HG03469 (cell line): ENCODE measurements around the gene YWHAH.
"Not testable (repeated sequence)": the region's sequence is repeated elsewhere in the genome, so short reads cannot be mapped to it uniquely, and the experiment has no call there.

Experiments used
- ATAC-seq: cut with Tn5 transposase; IDR thresholded peaks from one replicate; pipeline ENCODE4 v1.9.1; 2021; ENCODE audit warnings: mild to moderate bottlenecking, moderate library complexity, moderate number of reproducible peaks; ENCODE audit not compliant: unreplicated experiment

YWHAH gene

DNA sequence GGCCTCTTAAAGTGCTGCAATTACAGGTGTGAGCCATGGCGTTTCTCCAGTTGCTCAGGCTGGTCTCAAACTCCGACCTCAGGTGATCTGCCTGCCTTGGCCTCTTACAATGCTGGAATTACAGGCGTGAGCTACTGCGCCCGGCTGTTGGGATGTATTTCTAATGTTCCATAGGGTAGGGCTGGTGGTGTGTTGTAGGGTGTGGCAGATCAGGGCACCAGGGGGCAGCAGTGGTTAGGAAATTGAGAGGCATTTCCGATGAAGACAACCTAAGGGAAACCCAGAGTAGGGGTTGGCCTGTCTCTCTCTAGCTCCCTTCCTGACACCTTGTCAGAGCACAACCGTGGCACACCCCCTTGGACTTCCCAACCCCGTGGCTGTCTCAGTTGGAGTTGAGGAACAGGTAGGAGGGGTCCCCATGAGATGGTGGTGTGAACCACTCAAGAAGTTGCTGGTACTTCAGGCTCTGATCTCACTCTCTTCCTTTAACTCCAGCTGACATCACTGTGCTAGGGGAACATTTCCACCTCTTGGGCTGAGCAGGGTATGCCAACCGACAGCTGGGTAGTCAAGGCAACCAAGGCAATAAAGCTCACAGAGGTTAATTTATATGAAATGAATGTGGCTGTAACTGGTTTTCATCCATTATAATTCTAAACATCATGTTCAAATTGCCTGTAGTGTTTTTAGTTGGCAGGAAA, 33.0 kb downstream of the YWHAH start:
- ATAC-seq: no peak

DNA sequence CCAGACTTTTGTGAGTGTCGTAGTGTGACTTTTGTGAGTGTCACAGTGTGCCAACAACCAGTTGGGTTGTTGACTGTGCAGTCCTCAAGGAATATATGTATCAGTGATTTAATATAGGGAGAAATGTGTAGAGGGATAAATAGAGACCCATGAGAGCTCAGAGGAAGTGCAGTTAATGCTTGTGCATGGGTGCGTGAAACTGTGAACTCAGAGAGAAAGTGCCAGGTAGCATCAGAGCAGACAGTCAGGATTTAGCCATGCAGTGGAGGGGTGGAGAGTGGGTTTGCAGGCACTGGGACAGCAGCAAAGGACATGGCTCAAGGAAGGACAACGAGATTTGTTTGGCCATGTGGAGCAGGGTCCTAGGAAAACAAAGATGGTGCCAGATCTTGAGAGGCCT, 33.6 kb downstream of the YWHAH start:
- ATAC-seq: no peak

DNA sequence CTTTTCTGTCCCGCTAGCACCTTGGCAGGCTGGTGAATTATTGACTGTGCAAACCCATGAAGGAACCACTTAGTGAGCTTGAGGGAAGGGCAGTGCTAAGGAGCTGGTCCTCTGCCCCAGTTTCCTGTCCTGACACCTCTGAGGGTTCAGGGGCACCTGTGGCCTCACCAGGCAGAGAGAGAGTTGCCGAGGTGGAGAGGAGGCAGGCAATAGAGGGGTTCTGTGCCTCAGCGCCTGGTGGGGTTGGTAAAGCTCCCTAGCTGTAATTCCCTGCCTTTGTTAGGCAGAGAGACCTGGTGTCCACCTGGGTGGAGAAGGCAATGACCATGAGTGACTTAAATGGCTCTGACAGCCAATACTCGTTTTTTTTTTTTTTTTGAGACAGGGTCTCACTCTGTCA, 36.3 kb downstream of the YWHAH start:
- ATAC-seq: no peak

DNA sequence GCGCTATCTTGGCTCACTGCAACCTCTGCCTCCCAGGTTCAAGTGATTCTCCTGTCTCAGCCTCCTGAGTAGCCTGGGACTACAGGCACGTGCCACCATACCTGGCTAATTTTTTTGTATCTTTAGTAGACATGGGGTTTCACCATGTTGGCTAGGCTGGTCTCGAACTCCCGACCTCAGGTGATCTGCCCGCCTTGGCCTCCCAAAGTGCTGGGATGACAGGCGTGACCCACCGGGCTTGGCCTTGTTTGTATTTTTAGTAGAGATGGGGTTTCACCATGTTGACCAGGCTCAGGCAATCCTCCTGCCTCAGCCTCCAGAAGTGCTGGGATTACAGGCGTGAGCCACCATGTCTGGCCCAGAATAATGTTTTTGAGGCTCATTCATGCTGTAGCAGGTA, 37.6 kb downstream of the YWHAH start:
- not testable (repeated sequence) for ATAC-seq

DNA sequence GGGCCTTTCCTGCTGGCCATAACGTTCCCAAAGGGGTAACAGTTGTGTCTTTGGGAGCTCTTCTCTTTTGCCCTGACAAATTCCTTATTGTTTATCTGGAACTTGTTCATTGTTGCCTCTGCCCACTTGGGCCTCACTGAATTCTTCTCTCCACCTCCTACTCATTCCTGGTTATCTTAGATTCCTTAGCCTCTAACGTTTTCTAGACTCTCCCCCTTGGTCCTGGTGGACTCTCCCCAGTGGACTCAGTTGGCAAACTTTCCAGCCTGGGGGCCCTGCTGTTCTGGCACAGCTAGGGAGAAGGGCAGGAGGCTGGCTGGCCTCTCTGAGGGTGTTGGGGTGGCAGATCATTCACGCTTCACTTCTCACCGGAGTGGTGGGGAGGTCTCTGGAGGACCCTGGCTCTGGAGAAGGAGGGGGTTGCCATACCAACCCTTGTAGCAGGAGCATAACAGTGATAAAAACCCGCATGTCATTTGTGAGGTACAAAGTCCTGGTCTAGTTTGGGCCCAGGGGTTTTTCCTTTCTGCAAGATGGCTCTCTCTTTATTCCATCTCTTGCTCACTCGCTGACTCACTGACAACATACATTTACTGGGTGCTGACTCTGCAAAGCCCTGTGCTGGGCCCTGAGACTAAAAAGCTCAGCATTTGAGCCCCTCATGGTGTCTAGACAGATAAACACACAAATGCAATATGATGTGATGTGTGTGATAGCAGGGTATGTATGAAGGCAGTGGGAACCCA, 39.7 kb downstream of the YWHAH start:
- ATAC-seq: no peak

DNA sequence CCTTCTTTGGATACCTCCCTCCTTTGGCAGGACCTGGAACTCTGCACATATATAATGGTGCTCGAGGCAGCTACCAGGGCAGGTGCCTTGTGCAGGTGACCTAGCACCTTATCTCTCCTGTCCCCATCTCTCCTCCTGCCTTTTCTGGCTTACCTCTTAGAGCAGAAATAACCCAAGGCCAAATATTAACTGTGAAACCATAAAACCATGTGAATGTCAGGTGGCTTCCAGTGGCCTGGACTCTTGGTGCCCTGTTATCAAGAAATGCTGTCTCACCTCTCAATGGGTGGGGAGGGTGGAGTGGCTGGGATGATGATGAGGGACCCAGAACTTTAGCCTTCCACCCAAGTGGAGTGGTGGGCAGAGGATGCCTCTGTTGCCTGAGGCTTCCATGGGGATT, 42.9 kb downstream of the YWHAH start:
- no peak for ATAC-seq

DNA sequence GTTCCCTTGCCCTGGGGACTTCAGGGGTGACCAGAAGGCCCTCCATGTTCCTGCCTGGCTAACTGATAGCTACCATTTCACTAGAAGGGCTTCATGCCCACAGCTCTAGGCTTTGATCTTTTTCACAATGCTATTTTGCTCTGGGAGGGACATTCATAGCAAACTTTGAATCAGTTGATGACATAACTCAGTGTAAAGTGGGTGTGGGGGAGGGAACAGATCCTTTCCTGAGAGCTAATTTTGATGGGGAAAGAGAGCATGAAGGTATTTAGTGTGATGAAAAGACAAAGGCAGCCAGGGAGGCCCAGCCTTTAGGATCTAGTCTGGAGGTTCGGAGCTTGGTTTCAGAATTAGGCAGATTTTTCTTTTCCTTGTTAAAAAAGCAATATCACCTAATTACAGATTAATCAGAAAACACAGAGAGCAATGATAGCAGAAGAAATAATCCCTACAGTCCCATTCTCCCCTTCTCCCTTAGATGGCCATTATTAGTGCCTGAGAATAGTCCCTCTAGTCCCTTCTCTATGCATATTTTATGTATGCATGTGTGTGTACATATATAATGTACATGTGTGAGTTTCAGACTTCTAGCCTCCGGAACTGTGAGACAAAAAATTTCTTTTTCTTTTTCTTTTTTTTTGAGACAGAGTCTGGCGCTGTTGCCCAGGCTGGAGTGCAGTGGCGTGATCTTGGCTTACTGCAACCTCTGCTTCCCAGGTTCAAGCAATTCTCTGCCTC, 46.9 kb downstream of the YWHAH start:
- ATAC-seq: no peak

DNA sequence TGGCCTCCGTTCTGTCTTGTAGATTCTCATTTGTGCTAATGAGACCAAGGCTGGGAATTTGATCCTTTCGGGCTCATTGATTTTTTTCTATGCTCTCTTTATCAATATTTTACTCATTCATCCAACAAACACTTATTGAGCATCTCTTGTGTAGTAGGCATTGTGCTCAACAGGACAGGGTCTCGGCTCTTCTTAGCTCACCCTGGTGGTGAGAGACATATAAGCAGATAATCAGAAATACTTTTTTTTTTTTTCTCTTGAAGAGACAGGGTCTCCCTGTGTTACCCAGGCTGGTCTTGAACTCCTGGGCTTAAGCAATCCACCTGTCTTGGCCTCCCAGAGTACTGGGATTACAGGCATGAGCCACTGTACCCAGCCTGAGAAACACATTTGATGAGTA, 50.7 kb downstream of the YWHAH start:
- ATAC-seq: no peak

DNA sequence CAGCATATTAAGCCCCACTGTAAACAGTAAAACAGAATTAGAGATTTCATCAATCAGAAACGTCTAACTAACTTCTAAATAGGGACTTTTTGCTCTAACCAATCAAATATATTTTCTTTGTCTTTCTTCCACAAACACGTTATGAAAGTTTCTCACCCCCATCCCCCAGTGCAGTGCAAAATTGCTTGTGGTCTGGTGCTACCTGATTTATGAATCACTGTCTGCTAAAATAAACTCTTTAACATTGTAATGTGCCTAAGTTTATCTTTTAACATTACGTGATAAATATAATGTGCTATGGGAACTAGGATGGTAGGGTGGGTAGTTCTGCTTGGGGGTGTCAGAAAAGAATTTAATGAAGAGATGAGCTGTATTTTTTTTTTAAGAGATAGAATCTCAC, 51.5 kb downstream of the YWHAH start:
- no peak for ATAC-seq

DNA sequence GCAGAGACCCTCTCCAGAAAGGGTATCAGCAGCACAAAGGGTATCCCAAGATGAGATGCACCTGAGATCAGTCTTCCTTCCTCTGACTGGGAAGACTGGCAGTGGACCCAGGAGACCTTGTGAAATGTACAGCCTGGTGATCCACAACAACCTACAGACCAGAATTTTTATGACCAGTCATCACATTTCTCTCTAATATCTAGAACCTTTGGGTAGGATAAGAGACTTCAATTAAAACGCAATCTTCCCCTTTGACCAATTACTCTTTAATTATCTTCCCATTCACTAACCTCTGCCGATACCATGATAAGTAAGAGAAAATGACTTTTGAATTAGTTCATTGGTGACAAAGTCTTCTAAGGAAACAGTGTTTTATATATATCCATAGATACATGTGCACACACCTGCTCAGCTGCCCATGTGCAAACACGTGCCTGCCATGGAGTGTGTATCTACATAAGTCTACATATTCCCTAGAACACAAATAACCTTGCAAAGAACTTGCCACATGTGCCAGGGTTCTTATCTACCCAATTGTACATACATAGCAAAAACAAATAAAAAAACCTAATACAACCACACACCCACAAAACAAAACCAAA, 54.5 kb downstream of the YWHAH start:
- ATAC-seq: no peak

DNA sequence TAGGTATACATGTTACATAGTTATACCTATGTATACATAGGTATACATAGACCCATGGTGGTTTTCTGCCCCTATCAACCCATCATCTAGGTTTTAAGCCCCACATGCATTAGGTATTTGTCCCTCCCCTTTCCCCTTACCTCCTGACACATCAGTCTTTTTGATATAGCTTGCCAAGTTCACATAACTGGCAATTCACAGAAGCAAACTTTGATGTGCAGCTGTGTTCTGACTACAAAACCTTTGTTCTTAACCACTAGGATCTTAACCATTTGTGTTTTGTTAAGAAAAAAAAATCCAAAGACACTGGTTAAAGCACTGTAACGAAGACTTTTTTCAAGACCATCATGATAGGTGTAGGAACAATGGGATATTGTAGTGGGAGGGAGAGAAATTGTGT, 55.8 kb downstream of the YWHAH start:
- no peak for ATAC-seq

DNA sequence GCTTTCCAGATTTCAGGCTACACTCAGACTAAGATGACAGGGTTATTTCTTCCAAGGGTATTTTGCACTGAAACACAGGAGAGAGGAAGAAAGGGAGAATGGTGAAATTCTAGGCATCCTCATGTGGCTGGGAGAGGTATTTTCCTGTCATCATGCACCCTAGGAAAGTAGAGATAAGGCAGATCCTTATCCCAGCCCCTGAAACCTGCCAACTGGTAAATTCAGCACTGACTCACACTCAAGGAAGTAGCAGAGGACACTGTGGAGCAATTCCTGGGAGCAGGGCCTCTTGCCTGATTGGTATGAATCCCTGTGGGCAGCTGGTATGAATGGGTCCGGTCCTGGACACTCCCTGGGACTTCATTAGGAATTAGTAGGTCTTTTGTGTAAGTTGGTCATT, 61.1 kb downstream of the YWHAH start:
- no peak for ATAC-seq
